ENCODE data around the gene FRAT2.

DNA sequence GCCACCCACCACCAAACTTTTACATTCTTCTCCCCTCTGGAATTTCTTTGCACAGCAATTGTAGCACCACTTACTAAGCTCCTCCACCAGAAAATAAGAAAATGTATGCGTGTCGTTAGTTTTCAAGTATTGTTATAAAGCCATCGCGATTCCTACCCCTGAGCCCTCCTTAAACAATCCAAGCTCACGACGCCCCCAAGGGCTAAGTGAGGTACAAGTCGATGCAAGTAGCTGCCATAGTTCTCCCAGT is 1.3 kb downstream of the FRAT2 start:
- TF ChIP-seq, protein P1, sequence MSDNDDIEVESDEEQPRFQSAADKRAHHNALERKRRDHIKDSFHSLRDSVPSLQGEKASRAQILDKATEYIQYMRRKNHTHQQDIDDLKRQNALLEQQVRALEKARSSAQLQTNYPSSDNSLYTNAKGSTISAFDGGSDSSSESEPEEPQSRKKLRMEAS (IDR thresholded peaks at IDR 0.05; ENCODE audit: low read depth, low read length): no peak
- TF ChIP-seq REST (IDR thresholded peaks at IDR 0.05; ENCODE audit: low read depth, low read length): no peak
- no peak for TF ChIP-seq GABPA (IDR thresholded peaks at IDR 0.05; ENCODE audit: low read depth)
- TF ChIP-seq CTCF (IDR thresholded peaks at IDR 0.05 in 2 of 3, conservative IDR thresholded peaks at IDR 0.05 in 1 of 3; ENCODE audit: control insufficient read depth in 2 of 3, extremely low read depth in 1 of 3, insufficient read depth in 1 of 3, low read depth in 3 of 3, low read length in 3 of 3): peak in 2 of 3 experiments; percentile 17 to 23; a peak in 1 of 6 replicates
- TF ChIP-seq RAD21 (IDR thresholded peaks at IDR 0.05; ENCODE audit: insufficient read depth, low read depth, low read length): no peak
- TF ChIP-seq BRCA1 (IDR thresholded peaks at IDR 0.05; ENCODE audit: low read depth, low read length): no peak
- no peak for TF ChIP-seq ZZZ3 (IDR thresholded peaks at IDR 0.05; ENCODE audit: control insufficient read depth, insufficient read length, low read depth)
